IPS-18c (cell line): Measurements from ENCODE around the gene ABCA2.

ENCODE experiments used
- H3K4me3 ChIP-seq: 2 replicates; pipeline ENCODE4 v1.7.0; 2013; ENCODE audit warnings: low read depth, mild to moderate bottlenecking, low read length, moderate library complexity; ENCODE audit not compliant: insufficient read depth
- H3K9me3 ChIP-seq: one replicate; pipeline ENCODE4 v1.6.1; 2013; ENCODE audit warnings: mild to moderate bottlenecking, low read length, moderate library complexity; ENCODE audit not compliant: control insufficient read depth, insufficient read depth

The ABCA2 gene

GRCh38 chr9:136973618-136974617, 54.1 kb downstream of the ABCA2 start:
- Histone ChIP-seq H3K4me3 (no peak overlapping the region), H3K9me3 (peaks cover 2% of the 10 kb centered on the region)

- H3K4me3 ChIP-seq = no peak overlapping the region
- H3K9me3 ChIP-seq = peaks cover 2% of the 10 kb centered on the region
These were observed 55.3 kb downstream of the ABCA2 start for GRCh38 chr9:136972743-136973142.

- H3K4me3 ChIP-seq = no peak overlapping the region
These were observed 55.7 kb downstream of the ABCA2 start for GRCh38 chr9:136972335-136972734.

GRCh38 chr9:136971746-136972145, 56.3 kb downstream of the ABCA2 start:
- Histone ChIP-seq H3K4me3 (no peak overlapping the region), H3K9me3 (peaks cover 2% of the 10 kb centered on the region)

More at GRCh38 chr9:136972335-136972734, 55.7 kb downstream of the ABCA2 start:
- peaks cover 2% of the 10 kb centered on the region for H3K9me3 ChIP-seq

- Histone ChIP-seq H3K4me3 (no peak overlapping the region), H3K9me3 (peaks cover 2% of the 10 kb centered on the region)
These were observed 57.7 kb downstream of the ABCA2 start for GRCh38 chr9:136970361-136970760.

GRCh38 chr9:136969774-136970173, 58.3 kb downstream of the ABCA2 start:
- H3K9me3 ChIP-seq = peaks cover 2% of the 10 kb centered on the region
- no peak overlapping the region for H3K4me3 ChIP-seq

- Histone ChIP-seq H3K9me3 (peaks cover under 1% of the 10 kb centered on the region), H3K4me3 (no peak overlapping the region)
These were observed 58.9 kb downstream of the ABCA2 start for GRCh38 chr9:136969150-136969549.

GRCh38 chr9:136968333-136969127, 59.5 kb downstream of the ABCA2 start:
- Histone ChIP-seq H3K9me3 (no peaks in the 10 kb centered on the region), H3K4me3 (no peak overlapping the region)

- Histone ChIP-seq H3K9me3 (no peaks in the 10 kb centered on the region), H3K4me3 (no peak overlapping the region)
These were observed 62.1 kb downstream of the ABCA2 start for GRCh38 chr9:136965771-136966484.

- no peak overlapping the region for H3K4me3 ChIP-seq
These were observed 63.1 kb downstream of the ABCA2 start for GRCh38 chr9:136964833-136965422.

GRCh38 chr9:136964171-136964689, 63.8 kb downstream of the ABCA2 start:
- Histone ChIP-seq H3K9me3 (no peaks in the 10 kb centered on the region), H3K4me3 (no peak overlapping the region)

More at GRCh38 chr9:136964833-136965422, 63.1 kb downstream of the ABCA2 start:
- no peaks in the 10 kb centered on the region for H3K9me3 ChIP-seq

- Histone ChIP-seq H3K9me3 (no peaks in the 10 kb centered on the region), H3K4me3 (no peak overlapping the region)
These were observed 64.3 kb downstream of the ABCA2 start for GRCh38 chr9:136963751-136964150.

- H3K4me3 ChIP-seq = no peak overlapping the region
- H3K9me3 ChIP-seq = no peaks in the 10 kb centered on the region
These were observed 64.7 kb downstream of the ABCA2 start for GRCh38 chr9:136963341-136963740.

GRCh38 chr9:136962701-136963248, 65.3 kb downstream of the ABCA2 start:
- Histone ChIP-seq H3K9me3 (no peaks in the 10 kb centered on the region), H3K4me3 (no peak overlapping the region)

- no peak overlapping the region for H3K4me3 ChIP-seq
- no peaks in the 10 kb centered on the region for H3K9me3 ChIP-seq
These were observed 65.9 kb downstream of the ABCA2 start for GRCh38 chr9:136962163-136962562.

- no peak overlapping the region for H3K4me3 ChIP-seq
- no peaks in the 10 kb centered on the region for H3K9me3 ChIP-seq
These were observed 66.6 kb downstream of the ABCA2 start for GRCh38 chr9:136961279-136962065.
